ENCODE data around the gene SRXN1.

The SRXN1 gene

GRCh38 chr20:634148-634925 lies 18.7 kb downstream of the SRXN1 start:
- DNase-seq = no peak

- DNase-seq = no peak
These were observed 21.9 kb downstream of the SRXN1 start for GRCh38 chr20:631101-631500.

- no peak for DNase-seq
These were observed 26.4 kb downstream of the SRXN1 start for GRCh38 chr20:626579-626978.

GRCh38 chr20:625360-625932 lies 27.6 kb downstream of the SRXN1 start:
- DNase-seq = no peak

- no peak for DNase-seq
These were observed 29.3 kb downstream of the SRXN1 start for GRCh38 chr20:623704-624103.

- no peak for DNase-seq
These were observed 30.0 kb downstream of the SRXN1 start for GRCh38 chr20:623021-623420.

GRCh38 chr20:622161-622560 lies 30.8 kb downstream of the SRXN1 start:
- DNase-seq = no peak

GRCh38 chr20:621125-621756 lies 31.8 kb downstream of the SRXN1 start:
- DNase-seq = no peak

GRCh38 chr20:620246-620645 lies 32.8 kb downstream of the SRXN1 start:
- DNase-seq = no peak

- DNase-seq = no peak
These were observed 34.0 kb downstream of the SRXN1 start for GRCh38 chr20:618980-619379.

- DNase-seq = no peak
These were observed 34.9 kb downstream of the SRXN1 start for GRCh38 chr20:617934-618690.

- DNase-seq = no peak
These were observed 37.5 kb downstream of the SRXN1 start for GRCh38 chr20:615514-615913.

GRCh38 chr20:611843-612185 lies 41.2 kb downstream of the SRXN1 start:
- no peak for DNase-seq

- no peak for DNase-seq
These were observed 41.8 kb downstream of the SRXN1 start for GRCh38 chr20:611047-611842.

GRCh38 chr20:610130-611046 lies 42.6 kb downstream of the SRXN1 start, which contains the start of gene TCF15:
Gene TCF15, minus strand, starts transcription at chr20:610309. Its CDS starts 72 bp downstream, at chr20:610237.
- no peak for DNase-seq

- no peak for DNase-seq
These were observed 43.5 kb downstream of the SRXN1 start for GRCh38 chr20:609371-609964.

- no peak for DNase-seq
These were observed 44.0 kb downstream of the SRXN1 start for GRCh38 chr20:608970-609369.

GRCh38 chr20:607476-607875 lies 45.5 kb downstream of the SRXN1 start:
- DNase-seq = no peak

GRCh38 chr20:605237-605636 lies 47.8 kb downstream of the SRXN1 start:
- DNase-seq = no peak

- DNase-seq = no peak
These were observed 49.8 kb downstream of the SRXN1 start for GRCh38 chr20:603116-603640.
